T-helper 17 cell (primary cell): ENCODE data around the gene STX16. TPM values are rescaled to one million over a fixed set of nuclear protein-coding genes. Genes with fewer than 3 reads are reported as not detected.

Experiments used
- ATAC-seq: fragments of 150-1000 bp; cut with Tn5 transposase; 2 replicates; pipeline ENCODE4 v1.10.0; 2021; ENCODE audit warnings: mild to moderate bottlenecking, moderate library complexity
- DNase-seq, 3 donors: peaks; one replicate each; pipeline versions ENCODE4 v3.0.0 to v3.0.0-alpha.2; 2020 to 2021
- H3K9me3 ChIP-seq: one replicate; pipeline ENCODE4 v1.7.0; 2013; ENCODE audit warnings: low read length, mild to moderate bottlenecking; ENCODE audit not compliant: control insufficient read depth, poor library complexity, severe bottlenecking
- H3K27ac Mint-ChIP-seq: one replicate; pipeline ENCODE4 v1.8.0; 2022; ENCODE audit warnings: mild to moderate bottlenecking, moderate library complexity, mixed read lengths
- H3K27me3 Mint-ChIP-seq: one replicate; pipeline ENCODE4 v1.8.0; 2022; ENCODE audit warnings: mixed read lengths
- H3K36me3 Mint-ChIP-seq: one replicate; pipeline ENCODE4 v1.8.0; 2022; ENCODE audit warnings: low read depth, mixed read lengths
- H3K4me1 Mint-ChIP-seq: one replicate; pipeline ENCODE4 v1.8.0; 2022; ENCODE audit warnings: mild to moderate bottlenecking, mixed read lengths
- H3K4me3 Mint-ChIP-seq: one replicate; pipeline ENCODE4 v1.8.0; 2022; ENCODE audit warnings: mild to moderate bottlenecking, moderate library complexity, mixed read lengths
- total RNA-seq, 4 donors: library from RNA in 2 of 4; stranded (reverse) in 2 of 4; gene quantifications; one replicate each; pipeline ENCODE4 v1.2.3 and lab custom pipeline; 2022 to 2026

The STX16 gene
- total RNA-seq, 2 donors from 2014 or later = 161 to 167 TPM

- Mint-ChIP-seq H3K27ac (no peak overlapping the region), H3K4me3 (no peak overlapping the region), H3K36me3 (no peaks in the 10 kb centered on the region), H3K27me3 (no peaks in the 10 kb centered on the region), H3K4me1 (no peaks in the 10 kb centered on the region)
- H3K9me3 ChIP-seq = no peaks in the 10 kb centered on the region
- ATAC-seq (no peak), DNase-seq (no peak)
Observed at GRCh38 chr20:58708246-58708931, 57.3 kb downstream of the STX16 start.

GRCh38 chr20:58709013-58709702 is 58.1 kb downstream of the STX16 start:
- Mint-ChIP-seq H3K27ac (no peak overlapping the region), H3K27me3 (no peaks in the 10 kb centered on the region)

GRCh38 chr20:58709703-58710039 is 58.6 kb downstream of the STX16 start:
- no peaks in the 10 kb centered on the region for H3K36me3 Mint-ChIP-seq
- H3K27me3 Mint-ChIP-seq = no peaks in the 10 kb centered on the region
- ATAC-seq = no peak
- H3K4me3 Mint-ChIP-seq = no peak overlapping the region
- no peaks in the 10 kb centered on the region for H3K9me3 ChIP-seq
- H3K27ac Mint-ChIP-seq = no peak overlapping the region
- no peak for DNase-seq
- H3K4me1 Mint-ChIP-seq = no peaks in the 10 kb centered on the region

More at GRCh38 chr20:58709013-58709702, 58.1 kb downstream of the STX16 start:
- no peaks in the 10 kb centered on the region for H3K9me3 ChIP-seq
- no peaks in the 10 kb centered on the region for H3K4me1 Mint-ChIP-seq
- no peak overlapping the region for H3K4me3 Mint-ChIP-seq
- no peak for DNase-seq
- ATAC-seq = no peak
- no peaks in the 10 kb centered on the region for H3K36me3 Mint-ChIP-seq

DNA sequence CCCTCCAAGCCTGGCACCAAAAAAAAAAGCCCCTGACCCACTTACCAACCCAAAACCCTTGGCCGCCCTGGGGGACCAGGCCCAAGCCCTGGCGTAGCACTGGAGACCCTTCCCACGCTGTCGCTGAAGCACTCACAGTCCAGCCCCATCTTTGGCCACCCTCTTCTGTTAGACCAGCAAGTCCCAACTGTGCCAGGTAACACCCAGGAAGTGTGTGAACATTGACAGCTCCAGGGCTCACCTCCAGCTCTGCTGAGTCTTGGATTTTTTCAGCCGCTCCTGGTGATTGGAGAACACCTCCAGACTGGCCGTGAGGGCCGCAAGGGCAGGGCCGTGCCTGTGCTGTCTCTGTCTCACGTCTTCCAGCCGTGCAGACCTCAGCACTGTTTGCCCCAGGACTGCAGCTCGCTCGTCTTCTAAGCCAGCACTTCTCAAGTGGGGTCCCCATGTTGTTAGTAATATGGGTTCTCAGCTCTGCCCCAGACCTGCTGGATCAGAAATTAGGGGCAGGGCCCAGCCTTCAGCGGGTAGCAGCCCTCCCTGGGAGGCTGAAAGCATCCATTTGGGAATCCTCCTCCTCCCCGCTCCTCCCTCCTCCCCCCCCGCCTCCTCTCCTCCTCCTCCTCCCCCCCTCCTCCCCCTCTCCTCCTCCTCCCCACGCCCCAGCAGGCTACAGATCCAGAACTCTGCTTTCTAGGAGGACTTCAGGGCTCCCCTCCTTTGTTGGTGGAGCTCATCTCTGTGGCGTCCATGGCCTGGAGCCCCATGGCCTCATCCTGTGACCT is 59.6 kb downstream of the STX16 start:
- DNase-seq (no peak), ATAC-seq (no peak)
- no peaks in the 10 kb centered on the region for H3K4me1 Mint-ChIP-seq
- H3K27me3 Mint-ChIP-seq = no peaks in the 10 kb centered on the region
- H3K27ac Mint-ChIP-seq = no peak overlapping the region
- H3K9me3 ChIP-seq = no peaks in the 10 kb centered on the region
- no peak overlapping the region for H3K4me3 Mint-ChIP-seq
- no peaks in the 10 kb centered on the region for H3K36me3 Mint-ChIP-seq

DNA sequence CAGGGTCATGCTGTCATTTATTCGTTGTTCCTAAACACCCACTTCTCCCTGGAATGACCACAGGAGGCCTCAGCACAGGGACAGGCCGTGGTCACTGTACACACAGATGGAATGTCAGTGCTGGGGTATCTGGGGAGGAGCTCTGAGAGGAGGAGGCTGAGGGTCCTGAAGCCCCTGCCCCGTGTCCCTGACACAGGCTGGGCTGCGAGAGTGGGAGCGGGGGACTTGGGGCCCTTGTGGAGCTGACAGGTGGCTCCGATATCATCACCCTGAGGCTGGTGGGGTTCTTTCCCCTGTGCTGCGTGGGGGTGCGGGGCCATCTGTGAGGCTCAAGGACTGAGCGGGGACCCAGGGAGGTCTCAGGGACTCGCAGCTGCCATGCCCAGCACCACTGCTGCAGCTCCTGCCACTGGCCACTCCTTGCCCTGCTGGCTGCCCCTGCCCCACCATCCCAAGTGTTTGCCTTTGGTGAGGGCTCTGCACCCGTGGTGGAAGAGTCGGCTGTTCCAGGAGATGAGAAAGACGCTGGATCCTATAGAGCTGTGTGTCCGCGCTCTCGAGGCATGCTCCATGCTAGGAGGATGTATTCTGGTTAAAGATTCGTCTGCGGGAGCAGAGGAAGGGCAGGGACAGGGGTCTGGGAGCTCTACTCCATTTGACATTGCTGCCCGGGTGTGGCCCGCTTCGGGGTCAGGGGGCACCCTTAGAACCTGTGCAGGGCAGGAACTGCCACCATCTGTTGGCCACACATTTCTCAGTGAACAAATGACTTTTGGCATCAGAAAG is 60.4 kb downstream of the STX16 start:
- DNase-seq (no peak), ATAC-seq (no peak)
- Mint-ChIP-seq H3K4me3 (no peak overlapping the region), H3K36me3 (no peaks in the 10 kb centered on the region), H3K4me1 (no peaks in the 10 kb centered on the region), H3K27ac (no peak overlapping the region), H3K27me3 (no peaks in the 10 kb centered on the region)
- H3K9me3 ChIP-seq = no peaks in the 10 kb centered on the region

DNA sequence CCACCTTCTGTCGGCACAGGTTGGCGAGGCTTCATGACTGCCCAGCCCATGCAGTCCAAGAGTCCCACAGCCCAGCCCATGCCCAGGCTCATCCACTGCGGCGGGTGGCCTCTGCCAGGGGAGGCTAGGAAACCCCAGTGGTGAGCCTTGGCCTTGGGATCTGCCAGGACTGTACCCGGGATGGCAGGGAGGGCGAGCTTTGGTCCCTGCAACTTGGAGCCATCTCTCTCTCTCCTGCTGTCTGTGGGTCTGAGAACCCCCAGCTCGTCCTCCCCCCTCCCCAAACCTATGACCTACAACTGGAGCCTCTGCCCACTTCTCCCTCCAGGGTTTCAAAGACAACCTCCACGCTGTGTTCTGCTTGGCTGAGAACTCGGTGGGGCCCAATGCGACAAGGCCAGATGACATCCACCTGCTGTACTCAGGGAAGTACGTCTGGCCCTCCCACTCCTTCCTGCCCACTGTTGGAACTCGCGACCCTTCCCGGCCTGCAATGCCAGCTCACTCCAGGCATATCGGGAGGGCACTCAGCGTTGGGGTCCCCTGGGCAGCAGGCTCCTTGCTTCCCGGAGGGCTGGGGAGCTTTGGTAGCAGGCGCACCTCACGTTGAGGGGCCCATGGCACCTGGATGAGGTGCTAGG is 61.2 kb downstream of the STX16 start:
- Mint-ChIP-seq H3K27me3 (no peaks in the 10 kb centered on the region), H3K4me3 (no peak overlapping the region), H3K27ac (no peak overlapping the region), H3K36me3 (no peaks in the 10 kb centered on the region), H3K4me1 (no peaks in the 10 kb centered on the region)
- ATAC-seq = no peak
- H3K9me3 ChIP-seq = no peaks in the 10 kb centered on the region
- no peak for DNase-seq

- no peaks in the 10 kb centered on the region for H3K4me1 Mint-ChIP-seq
- no peak overlapping the region for H3K27ac Mint-ChIP-seq
- no peak for DNase-seq
- ATAC-seq = no peak
- H3K36me3 Mint-ChIP-seq = no peaks in the 10 kb centered on the region
- no peaks in the 10 kb centered on the region for H3K27me3 Mint-ChIP-seq
- H3K9me3 ChIP-seq = no peaks in the 10 kb centered on the region
- no peak overlapping the region for H3K4me3 Mint-ChIP-seq
Observed at GRCh38 chr20:58712806-58713731, 62.0 kb downstream of the STX16 start.

DNA sequence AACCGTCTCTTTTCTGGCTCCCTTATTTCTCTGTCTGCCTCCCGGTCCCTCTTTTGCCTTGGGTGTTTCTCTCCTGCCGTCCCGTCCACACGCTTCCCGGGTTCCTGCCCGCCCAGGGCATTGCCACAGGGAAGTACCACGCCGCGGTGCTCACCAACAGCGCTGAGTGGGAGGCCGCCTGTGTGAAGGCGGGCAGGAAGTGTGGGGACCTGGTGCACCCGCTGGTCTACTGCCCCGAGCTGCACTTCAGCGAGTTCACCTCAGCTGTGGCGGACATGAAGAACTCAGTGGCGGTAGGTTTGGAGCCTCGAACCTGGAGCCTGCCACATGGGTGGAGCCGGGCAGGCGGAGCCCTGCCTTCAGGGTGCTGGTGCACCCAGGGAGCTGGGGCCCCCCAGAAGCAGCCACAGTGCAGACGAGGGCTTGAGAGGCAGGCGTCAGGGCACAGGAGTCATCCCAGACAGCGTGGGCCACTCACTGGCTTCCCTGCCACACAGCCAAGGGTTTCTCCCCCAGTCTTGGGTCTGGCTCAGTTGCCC is 62.8 kb downstream of the STX16 start:
- ATAC-seq = no peak
- Mint-ChIP-seq H3K4me3 (no peak overlapping the region), H3K36me3 (no peaks in the 10 kb centered on the region), H3K27ac (no peak overlapping the region), H3K4me1 (no peaks in the 10 kb centered on the region), H3K27me3 (no peaks in the 10 kb centered on the region)
- DNase-seq = no peak
- H3K9me3 ChIP-seq = no peaks in the 10 kb centered on the region

DNA sequence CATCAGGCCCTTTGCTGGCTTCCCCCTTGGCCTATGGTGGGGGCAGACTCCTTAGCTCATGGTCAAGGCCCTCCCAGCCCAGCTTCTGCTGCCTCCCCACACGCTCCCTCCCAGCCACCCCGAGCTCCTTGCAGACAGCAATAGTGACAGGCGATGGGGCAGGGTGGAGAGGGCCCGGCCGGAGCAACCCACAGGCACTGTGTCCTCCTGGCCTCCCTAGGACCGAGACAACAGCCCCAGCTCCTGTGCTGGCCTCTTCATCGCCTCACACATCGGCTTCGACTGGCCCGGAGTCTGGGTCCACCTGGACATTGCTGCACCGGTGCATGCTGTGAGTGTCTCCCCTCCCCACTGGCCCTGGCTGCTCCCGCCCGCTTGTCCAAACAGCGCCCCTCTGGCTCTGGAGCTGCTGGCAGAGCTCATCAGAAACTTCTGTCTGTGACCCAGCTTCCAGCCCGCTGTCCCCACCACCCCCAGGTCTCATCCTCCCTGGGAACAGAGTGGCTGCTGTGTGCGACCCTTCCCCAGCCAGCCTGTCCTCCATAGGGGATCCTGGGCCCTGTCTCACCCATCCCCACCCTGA is 63.3 kb downstream of the STX16 start:
- ATAC-seq (no peak), DNase-seq (no peak)
- Mint-ChIP-seq H3K27ac (no peak overlapping the region), H3K27me3 (no peaks in the 10 kb centered on the region), H3K36me3 (no peaks in the 10 kb centered on the region), H3K4me3 (no peak overlapping the region), H3K4me1 (no peaks in the 10 kb centered on the region)
- H3K9me3 ChIP-seq = no peaks in the 10 kb centered on the region

DNA sequence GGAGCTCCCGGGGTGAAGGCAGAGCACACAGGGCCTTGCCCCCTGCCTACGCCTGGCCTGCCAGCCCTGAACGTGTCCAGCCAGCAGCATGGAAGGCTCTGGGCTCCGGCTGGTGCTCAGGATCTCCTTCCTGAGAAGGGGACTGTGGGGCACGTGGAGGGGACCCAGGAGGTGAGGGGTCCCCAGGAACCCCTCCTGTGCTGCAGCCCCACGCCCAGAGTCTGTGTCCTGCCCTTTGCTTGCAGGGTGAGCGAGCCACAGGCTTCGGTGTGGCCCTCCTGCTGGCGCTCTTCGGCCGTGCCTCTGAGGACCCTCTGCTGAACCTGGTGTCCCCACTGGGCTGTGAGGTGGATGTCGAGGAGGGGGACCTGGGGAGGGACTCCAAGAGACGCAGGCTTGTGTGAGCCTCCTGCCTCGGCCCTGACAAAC is 63.9 kb downstream of the STX16 start:
- Mint-ChIP-seq H3K4me1 (no peaks in the 10 kb centered on the region), H3K36me3 (no peaks in the 10 kb centered on the region), H3K27ac (no peak overlapping the region), H3K4me3 (no peak overlapping the region), H3K27me3 (no peaks in the 10 kb centered on the region)
- DNase-seq (no peak), ATAC-seq (no peak)
- H3K9me3 ChIP-seq = no peaks in the 10 kb centered on the region

- no peak for DNase-seq
- H3K36me3 Mint-ChIP-seq = no peaks in the 10 kb centered on the region
- H3K9me3 ChIP-seq = no peaks in the 10 kb centered on the region
- no peak overlapping the region for H3K27ac Mint-ChIP-seq
- H3K4me3 Mint-ChIP-seq = no peak overlapping the region
- no peaks in the 10 kb centered on the region for H3K4me1 Mint-ChIP-seq
- ATAC-seq = no peak
- no peaks in the 10 kb centered on the region for H3K27me3 Mint-ChIP-seq
Observed at GRCh38 chr20:58715391-58715800, 64.3 kb downstream of the STX16 start.
